GM23338 (cell line): Measurements from ENCODE around the gene WNT8A. TPM values are rescaled to one million over a fixed set of nuclear protein-coding genes. Genes with fewer than 3 reads are reported as not detected.

ENCODE experiments used
- ATAC-seq: fragments of 200-7000 bp; cut with Tn5 transposase; 3 replicates; pipeline ENCODE4 v1.9.1; 2020
- DNase-seq: peaks from one replicate; pipeline ENCODE4 v3.0.0-alpha.2; 2015; ENCODE audit warnings: low spot score
- H2AFZ ChIP-seq: fragments of 200-600 bp; sonication (generic); 2 replicates; pipeline ENCODE4 v1.8.0; 2016; ENCODE audit warnings: antibody characterized with exemption, mild to moderate bottlenecking, moderate library complexity
- H3F3A ChIP-seq: fragments of 200-600 bp; sonication (generic); replicated peaks from 2 replicates; pipeline ENCODE4 v1.8.0; 2017; ENCODE audit warnings: antibody characterized with exemption, mixed run types, low read depth
- H3K27ac ChIP-seq: fragments of 200-600 bp; sonication (generic); 2 replicates; pipeline ENCODE4 v1.6.1; 2016; ENCODE audit warnings: low read depth
- H3K27me3 ChIP-seq: fragments of 200-600 bp; sonication (generic); 2 replicates; pipeline ENCODE4 v1.8.0; 2016; ENCODE audit warnings: mild to moderate bottlenecking, mixed run types, moderate library complexity; ENCODE audit not compliant: insufficient read depth
- H3K36me3 ChIP-seq: fragments of 200-600 bp; sonication (generic); 2 replicates; pipeline ENCODE4 v1.8.0; 2016; ENCODE audit warnings: mild to moderate bottlenecking; ENCODE audit not compliant: insufficient read depth
- H3K4me1 ChIP-seq: fragments of 200-600 bp; sonication (generic); 2 replicates; pipeline ENCODE4 v1.8.0; 2016; ENCODE audit warnings: mild to moderate bottlenecking, moderate library complexity; ENCODE audit not compliant: insufficient read depth
- H3K4me2 ChIP-seq: fragments of 200-600 bp; sonication (generic); 2 replicates; pipeline ENCODE4 v1.7.1; 2017; ENCODE audit warnings: mixed run types
- H3K4me3 ChIP-seq: fragments of 200-600 bp; sonication (generic); 2 replicates; pipeline ENCODE4 v1.6.1; 2016; ENCODE audit warnings: mixed run types
- H3K79me2 ChIP-seq: fragments of 200-600 bp; sonication (generic); replicated peaks from 2 replicates; pipeline ENCODE4 v1.8.0; 2017; ENCODE audit warnings: mild to moderate bottlenecking; ENCODE audit not compliant: insufficient read depth
- H3K9me2 ChIP-seq: fragments of 200-600 bp; sonication (generic); 2 replicates; pipeline ENCODE4 v1.8.0; 2017; ENCODE audit not compliant: insufficient read depth
- H4K20me1 ChIP-seq: fragments of 200-600 bp; sonication (generic); replicated peaks from 2 replicates; pipeline ENCODE4 v1.8.0; 2017; ENCODE audit warnings: mild to moderate bottlenecking; ENCODE audit not compliant: insufficient read depth
- H3K27ac Mint-ChIP-seq: 2 replicates; pipeline ENCODE4 v1.8.0; 2020; ENCODE audit warnings: inconsistent platforms, mild to moderate bottlenecking, moderate library complexity, mixed read lengths
- H3K27me3 Mint-ChIP-seq: 3 replicates; pipeline ENCODE4 v1.8.0; 2022; ENCODE audit warnings: low read depth, mild to moderate bottlenecking, moderate library complexity, mixed read lengths, inconsistent platforms; ENCODE audit not compliant: insufficient read depth, poor library complexity
- H3K36me3 Mint-ChIP-seq: 3 replicates; pipeline ENCODE4 v1.8.0; 2021; ENCODE audit warnings: low read depth, mild to moderate bottlenecking, inconsistent platforms, moderate library complexity, mixed read lengths
- H3K4me1 Mint-ChIP-seq: 3 replicates; pipeline ENCODE4 v1.8.0; 2020; ENCODE audit warnings: mild to moderate bottlenecking, inconsistent platforms, mixed read lengths
- H3K4me3 Mint-ChIP-seq: 3 replicates; pipeline ENCODE4 v1.8.0; 2021; ENCODE audit warnings: moderate library complexity, mild to moderate bottlenecking, inconsistent platforms, mixed read lengths
- H3K9me3 Mint-ChIP-seq: 3 replicates; pipeline ENCODE4 v1.8.0; 2020; ENCODE audit warnings: moderate library complexity, mild to moderate bottlenecking, inconsistent platforms, mixed read lengths
- CREB1 ChIP-seq: fragments of 250-450 bp; sonication (Bioruptor Pico); IDR thresholded peaks from 2 replicates; pipeline ENCODE4 v1.5.0; 2020; ENCODE audit warnings: low read depth, mild to moderate bottlenecking, moderate library complexity
- EZH2 ChIP-seq: fragments of 200-600 bp; sonication (generic); IDR thresholded peaks from one replicate; pipeline ENCODE4 v1.8.0; 2017; ENCODE audit warnings: antibody characterized with exemption, mild to moderate bottlenecking, low read depth; ENCODE audit not compliant: unreplicated experiment
- EZH2phosphoT487 ChIP-seq: fragments of 200-600 bp; sonication (generic); IDR thresholded peaks from one replicate; pipeline ENCODE4 v1.8.1; 2018; ENCODE audit warnings: antibody characterized with exemption; ENCODE audit not compliant: unreplicated experiment
- NANOG ChIP-seq: IDR thresholded peaks from 2 replicates; pipeline ENCODE4 v1.6.1; 2016; ENCODE audit warnings: antibody characterized with exemption, borderline replicate concordance
- POLR2AphosphoS5 ChIP-seq: IDR thresholded peaks from 2 replicates; pipeline ENCODE4 v1.6.1; 2016; ENCODE audit warnings: antibody characterized with exemption, low read depth
- STAT1 ChIP-seq: IDR thresholded peaks from one replicate; pipeline ENCODE4 v1.6.1; 2016; ENCODE audit warnings: antibody characterized with exemption; ENCODE audit not compliant: unreplicated experiment
- polyA plus RNA-seq: library from polyadenylated mRNA; unstranded; fragments of >200 nt; fragmentation: Nextera tagmentation; extraction: Ambion mirVana; gene quantifications from 2 replicates; pipeline ENCODE4 v1.2.1, GENCODE V29; 2016
- total RNA-seq: library from RNA; depleted of rRNA; stranded (reverse); fragments of >200 nt; shearing (Covaris generic); gene quantifications from 2 replicates; pipeline ENCODE4 v1.2.3, GENCODE V29; 2014
- TF ChIP-seq, protein P1 (sequence below): IDR thresholded peaks from one replicate; pipeline ENCODE4 v1.6.1; 2018; ENCODE audit warnings: antibody characterized with exemption; ENCODE audit not compliant: unreplicated experiment
- TF ChIP-seq, protein P2 (sequence below), 2 experiments: fragments of 200-600 bp in 1 of 2; sonication (generic) in 1 of 2; conservative IDR thresholded peaks; 2 replicates each; pipeline versions ENCODE4 v1.5.1 to v1.6.1; 2016 to 2017; ENCODE audit warnings: antibody characterized with exemption in 2 of 2, low read depth in 2 of 2, mild to moderate bottlenecking in 2 of 2, moderate library complexity in 1 of 2
- TF ChIP-seq, protein P3 (sequence below): IDR thresholded peaks from 2 replicates; pipeline ENCODE4 v1.6.1; 2016; ENCODE audit warnings: antibody characterized with exemption
- TF ChIP-seq, protein P4 (sequence below): fragments of 250-450 bp; sonication (Bioruptor Pico); IDR thresholded peaks from 2 replicates; pipeline ENCODE4 v1.5.0; 2020; ENCODE audit warnings: mild to moderate bottlenecking, moderate library complexity

The WNT8A gene
- total and polyA plus RNA-seq, 2 experiments from 2014 or later = not detected

DNA sequence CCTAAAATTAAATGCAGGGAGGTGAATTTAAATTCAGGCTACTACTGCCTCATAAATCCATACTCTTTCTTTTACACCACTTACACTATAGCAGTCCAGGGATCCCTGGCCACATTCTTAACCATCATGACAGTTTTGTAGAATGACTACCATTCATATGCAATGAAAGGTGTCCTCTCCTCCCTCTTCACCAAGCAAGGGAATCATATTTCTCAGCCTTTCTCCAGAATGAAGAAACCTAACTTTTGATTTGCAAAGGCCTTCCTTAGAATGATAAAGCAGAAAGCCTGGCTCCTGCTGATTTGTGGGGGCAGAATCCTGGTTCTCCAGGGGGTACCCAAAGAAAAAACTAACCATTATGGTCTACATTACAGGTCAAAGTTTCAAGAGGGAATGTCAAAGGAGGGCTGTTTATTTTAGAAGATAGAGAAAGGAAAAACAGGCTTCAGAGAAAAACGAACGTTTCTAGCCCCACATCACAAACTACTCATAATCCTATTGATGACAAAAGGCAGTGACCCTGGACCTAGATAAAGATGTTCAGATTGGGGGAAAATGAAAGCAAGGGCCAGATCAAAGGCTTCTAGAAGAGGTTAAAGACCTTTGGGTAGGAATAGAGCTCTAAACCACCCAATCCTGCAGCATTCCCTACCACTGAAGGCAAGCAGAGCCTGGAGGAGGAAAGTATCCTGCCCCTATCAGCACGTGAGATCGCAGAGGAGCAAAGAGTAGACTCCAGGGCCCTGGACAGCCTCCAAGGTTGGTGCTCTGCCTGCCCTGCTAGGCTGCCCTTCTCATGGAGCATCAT, 11.5 kb downstream of the WNT8A start:
- Histone ChIP-seq H4K20me1 (peaks cover under 1% of the 10 kb centered on the region; the same call in 1 of the 2 replicates), H3K9me2 (no peaks in the 10 kb centered on the region), H3K4me1 (peaks cover 50% of the 10 kb centered on the region), H3F3A (peaks cover 13% of the 10 kb centered on the region), H3K36me3 (no peaks in the 10 kb centered on the region), H3K27ac (no peak overlapping the region), H3K4me2 (peak overlapping the region; percentile 67), H3K4me3 (peak overlapping the region; percentile 3), H3K27me3 (peaks cover 94% of the 10 kb centered on the region), H2AFZ (no peak overlapping the region), H3K79me2 (no peaks in the 10 kb centered on the region)
- TF ChIP-seq EZH2phosphoT487 (no peak), NANOG (peak; percentile 57; the same call in 1 of the 2 replicates), CREB1 (CRISPR knock-in tag) (peak; percentile 62), POLR2AphosphoS5 (peak; percentile 62; the same call in 1 of the 2 replicates), STAT1 (no peak), EZH2 (no peak)
- TF ChIP-seq, protein P1, sequence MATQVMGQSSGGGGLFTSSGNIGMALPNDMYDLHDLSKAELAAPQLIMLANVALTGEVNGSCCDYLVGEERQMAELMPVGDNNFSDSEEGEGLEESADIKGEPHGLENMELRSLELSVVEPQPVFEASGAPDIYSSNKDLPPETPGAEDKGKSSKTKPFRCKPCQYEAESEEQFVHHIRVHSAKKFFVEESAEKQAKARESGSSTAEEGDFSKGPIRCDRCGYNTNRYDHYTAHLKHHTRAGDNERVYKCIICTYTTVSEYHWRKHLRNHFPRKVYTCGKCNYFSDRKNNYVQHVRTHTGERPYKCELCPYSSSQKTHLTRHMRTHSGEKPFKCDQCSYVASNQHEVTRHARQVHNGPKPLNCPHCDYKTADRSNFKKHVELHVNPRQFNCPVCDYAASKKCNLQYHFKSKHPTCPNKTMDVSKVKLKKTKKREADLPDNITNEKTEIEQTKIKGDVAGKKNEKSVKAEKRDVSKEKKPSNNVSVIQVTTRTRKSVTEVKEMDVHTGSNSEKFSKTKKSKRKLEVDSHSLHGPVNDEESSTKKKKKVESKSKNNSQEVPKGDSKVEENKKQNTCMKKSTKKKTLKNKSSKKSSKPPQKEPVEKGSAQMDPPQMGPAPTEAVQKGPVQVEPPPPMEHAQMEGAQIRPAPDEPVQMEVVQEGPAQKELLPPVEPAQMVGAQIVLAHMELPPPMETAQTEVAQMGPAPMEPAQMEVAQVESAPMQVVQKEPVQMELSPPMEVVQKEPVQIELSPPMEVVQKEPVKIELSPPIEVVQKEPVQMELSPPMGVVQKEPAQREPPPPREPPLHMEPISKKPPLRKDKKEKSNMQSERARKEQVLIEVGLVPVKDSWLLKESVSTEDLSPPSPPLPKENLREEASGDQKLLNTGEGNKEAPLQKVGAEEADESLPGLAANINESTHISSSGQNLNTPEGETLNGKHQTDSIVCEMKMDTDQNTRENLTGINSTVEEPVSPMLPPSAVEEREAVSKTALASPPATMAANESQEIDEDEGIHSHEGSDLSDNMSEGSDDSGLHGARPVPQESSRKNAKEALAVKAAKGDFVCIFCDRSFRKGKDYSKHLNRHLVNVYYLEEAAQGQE = no peak
- TF ChIP-seq, protein P2, sequence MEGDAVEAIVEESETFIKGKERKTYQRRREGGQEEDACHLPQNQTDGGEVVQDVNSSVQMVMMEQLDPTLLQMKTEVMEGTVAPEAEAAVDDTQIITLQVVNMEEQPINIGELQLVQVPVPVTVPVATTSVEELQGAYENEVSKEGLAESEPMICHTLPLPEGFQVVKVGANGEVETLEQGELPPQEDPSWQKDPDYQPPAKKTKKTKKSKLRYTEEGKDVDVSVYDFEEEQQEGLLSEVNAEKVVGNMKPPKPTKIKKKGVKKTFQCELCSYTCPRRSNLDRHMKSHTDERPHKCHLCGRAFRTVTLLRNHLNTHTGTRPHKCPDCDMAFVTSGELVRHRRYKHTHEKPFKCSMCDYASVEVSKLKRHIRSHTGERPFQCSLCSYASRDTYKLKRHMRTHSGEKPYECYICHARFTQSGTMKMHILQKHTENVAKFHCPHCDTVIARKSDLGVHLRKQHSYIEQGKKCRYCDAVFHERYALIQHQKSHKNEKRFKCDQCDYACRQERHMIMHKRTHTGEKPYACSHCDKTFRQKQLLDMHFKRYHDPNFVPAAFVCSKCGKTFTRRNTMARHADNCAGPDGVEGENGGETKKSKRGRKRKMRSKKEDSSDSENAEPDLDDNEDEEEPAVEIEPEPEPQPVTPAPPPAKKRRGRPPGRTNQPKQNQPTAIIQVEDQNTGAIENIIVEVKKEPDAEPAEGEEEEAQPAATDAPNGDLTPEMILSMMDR (conservative IDR thresholded peaks at IDR 0.05; ENCODE audit: low read depth in 2 of 2) = no peak
- TF ChIP-seq, protein P3, sequence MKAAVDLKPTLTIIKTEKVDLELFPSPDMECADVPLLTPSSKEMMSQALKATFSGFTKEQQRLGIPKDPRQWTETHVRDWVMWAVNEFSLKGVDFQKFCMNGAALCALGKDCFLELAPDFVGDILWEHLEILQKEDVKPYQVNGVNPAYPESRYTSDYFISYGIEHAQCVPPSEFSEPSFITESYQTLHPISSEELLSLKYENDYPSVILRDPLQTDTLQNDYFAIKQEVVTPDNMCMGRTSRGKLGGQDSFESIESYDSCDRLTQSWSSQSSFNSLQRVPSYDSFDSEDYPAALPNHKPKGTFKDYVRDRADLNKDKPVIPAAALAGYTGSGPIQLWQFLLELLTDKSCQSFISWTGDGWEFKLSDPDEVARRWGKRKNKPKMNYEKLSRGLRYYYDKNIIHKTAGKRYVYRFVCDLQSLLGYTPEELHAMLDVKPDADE = no peak
- TF ChIP-seq, protein P4, sequence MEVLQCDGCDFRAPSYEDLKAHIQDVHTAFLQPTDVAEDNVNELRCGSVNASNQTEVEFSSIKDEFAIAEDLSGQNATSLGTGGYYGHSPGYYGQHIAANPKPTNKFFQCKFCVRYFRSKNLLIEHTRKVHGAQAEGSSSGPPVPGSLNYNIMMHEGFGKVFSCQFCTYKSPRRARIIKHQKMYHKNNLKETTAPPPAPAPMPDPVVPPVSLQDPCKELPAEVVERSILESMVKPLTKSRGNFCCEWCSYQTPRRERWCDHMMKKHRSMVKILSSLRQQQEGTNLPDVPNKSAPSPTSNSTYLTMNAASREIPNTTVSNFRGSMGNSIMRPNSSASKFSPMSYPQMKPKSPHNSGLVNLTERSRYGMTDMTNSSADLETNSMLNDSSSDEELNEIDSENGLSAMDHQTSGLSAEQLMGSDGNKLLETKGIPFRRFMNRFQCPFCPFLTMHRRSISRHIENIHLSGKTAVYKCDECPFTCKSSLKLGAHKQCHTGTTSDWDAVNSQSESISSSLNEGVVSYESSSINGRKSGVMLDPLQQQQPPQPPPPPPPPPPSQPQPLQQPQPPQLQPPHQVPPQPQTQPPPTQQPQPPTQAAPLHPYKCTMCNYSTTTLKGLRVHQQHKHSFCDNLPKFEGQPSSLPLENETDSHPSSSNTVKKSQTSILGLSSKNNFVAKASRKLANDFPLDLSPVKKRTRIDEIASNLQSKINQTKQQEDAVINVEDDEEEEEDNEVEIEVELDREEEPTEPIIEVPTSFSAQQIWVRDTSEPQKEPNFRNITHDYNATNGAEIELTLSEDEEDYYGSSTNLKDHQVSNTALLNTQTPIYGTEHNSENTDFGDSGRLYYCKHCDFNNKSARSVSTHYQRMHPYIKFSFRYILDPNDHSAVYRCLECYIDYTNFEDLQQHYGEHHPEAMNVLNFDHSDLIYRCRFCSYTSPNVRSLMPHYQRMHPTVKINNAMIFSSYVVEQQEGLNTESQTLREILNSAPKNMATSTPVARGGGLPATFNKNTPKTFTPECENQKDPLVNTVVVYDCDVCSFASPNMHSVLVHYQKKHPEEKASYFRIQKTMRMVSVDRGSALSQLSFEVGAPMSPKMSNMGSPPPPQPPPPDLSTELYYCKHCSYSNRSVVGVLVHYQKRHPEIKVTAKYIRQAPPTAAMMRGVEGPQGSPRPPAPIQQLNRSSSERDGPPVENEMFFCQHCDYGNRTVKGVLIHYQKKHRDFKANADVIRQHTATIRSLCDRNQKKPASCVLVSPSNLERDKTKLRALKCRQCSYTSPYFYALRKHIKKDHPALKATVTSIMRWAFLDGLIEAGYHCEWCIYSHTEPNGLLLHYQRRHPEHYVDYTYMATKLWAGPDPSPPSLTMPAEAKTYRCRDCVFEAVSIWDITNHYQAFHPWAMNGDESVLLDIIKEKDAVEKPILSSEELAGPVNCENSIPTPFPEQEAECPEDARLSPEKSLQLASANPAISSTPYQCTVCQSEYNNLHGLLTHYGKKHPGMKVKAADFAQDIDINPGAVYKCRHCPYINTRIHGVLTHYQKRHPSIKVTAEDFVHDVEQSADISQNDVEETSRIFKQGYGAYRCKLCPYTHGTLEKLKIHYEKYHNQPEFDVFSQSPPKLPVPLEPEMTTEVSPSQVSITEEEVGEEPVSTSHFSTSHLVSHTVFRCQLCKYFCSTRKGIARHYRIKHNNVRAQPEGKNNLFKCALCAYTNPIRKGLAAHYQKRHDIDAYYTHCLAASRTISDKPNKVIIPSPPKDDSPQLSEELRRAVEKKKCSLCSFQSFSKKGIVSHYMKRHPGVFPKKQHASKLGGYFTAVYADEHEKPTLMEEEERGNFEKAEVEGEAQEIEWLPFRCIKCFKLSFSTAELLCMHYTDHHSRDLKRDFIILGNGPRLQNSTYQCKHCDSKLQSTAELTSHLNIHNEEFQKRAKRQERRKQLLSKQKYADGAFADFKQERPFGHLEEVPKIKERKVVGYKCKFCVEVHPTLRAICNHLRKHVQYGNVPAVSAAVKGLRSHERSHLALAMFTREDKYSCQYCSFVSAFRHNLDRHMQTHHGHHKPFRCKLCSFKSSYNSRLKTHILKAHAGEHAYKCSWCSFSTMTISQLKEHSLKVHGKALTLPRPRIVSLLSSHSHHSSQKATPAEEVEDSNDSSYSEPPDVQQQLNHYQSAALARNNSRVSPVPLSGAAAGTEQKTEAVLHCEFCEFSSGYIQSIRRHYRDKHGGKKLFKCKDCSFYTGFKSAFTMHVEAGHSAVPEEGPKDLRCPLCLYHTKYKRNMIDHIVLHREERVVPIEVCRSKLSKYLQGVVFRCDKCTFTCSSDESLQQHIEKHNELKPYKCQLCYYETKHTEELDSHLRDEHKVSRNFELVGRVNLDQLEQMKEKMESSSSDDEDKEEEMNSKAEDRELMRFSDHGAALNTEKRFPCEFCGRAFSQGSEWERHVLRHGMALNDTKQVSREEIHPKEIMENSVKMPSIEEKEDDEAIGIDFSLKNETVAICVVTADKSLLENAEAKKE = peak; percentile 87
- ATAC-seq (peak; percentile 84), DNase-seq (peak; percentile 85)
- Mint-ChIP-seq H3K4me1 (peaks cover 67% of the 10 kb centered on the region), H3K27ac (peak overlapping the region; percentile 18; the same call in 1 of the 2 replicates), H3K9me3 (peaks cover 4% of the 10 kb centered on the region; the same call in 1 of the 3 replicates), H3K4me3 (peak overlapping the region; percentile 50), H3K27me3 (peaks cover 92% of the 10 kb centered on the region), H3K36me3 (no peaks in the 10 kb centered on the region)
